GM12874 (cell line): ENCODE results near the gene PPP1R14C.

Experiments
- TF ChIP-seq, protein P1 (sequence below): IDR thresholded peaks from 2 replicates; pipeline ENCODE4 v1.5.1; 2011; ENCODE audit warnings: low read depth, mild to moderate bottlenecking, control low read depth, low read length, moderate library complexity; ENCODE audit not compliant: insufficient read depth

PPP1R14C gene

DNA sequence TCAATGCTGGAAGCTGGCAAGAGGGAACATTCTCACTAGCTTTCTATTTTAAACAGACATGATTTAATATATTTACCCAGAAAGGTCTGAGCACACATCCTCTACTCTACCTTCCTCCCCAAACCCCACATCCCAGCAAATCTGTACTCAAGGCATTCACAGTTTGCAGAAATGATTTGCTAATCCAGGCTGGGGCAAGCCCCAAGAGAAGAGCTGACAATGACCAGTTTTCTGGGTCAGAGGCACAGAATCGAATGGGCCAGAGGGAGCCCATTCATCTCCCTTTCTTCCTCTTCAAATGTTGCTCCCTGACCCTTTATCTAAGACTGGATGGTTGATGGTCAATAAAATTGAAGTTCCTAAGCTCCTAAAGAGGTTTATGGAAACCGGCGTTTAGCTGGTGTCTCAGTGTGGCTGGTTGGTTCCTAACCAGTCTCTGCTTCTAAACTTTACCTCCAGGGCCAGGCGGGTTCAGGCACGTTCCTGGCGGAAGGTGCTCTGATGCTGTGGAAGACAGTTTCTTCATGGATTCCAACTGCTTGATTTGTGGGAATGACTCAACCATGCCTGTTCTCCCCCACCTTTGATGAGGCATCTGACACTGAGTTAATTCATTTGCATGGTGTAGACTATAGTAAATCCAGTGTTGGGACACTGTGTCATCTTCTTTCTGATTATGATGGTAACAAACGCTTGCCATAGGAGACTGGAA, 129.6 kb downstream of the PPP1R14C start:
- TF ChIP-seq, protein P1, sequence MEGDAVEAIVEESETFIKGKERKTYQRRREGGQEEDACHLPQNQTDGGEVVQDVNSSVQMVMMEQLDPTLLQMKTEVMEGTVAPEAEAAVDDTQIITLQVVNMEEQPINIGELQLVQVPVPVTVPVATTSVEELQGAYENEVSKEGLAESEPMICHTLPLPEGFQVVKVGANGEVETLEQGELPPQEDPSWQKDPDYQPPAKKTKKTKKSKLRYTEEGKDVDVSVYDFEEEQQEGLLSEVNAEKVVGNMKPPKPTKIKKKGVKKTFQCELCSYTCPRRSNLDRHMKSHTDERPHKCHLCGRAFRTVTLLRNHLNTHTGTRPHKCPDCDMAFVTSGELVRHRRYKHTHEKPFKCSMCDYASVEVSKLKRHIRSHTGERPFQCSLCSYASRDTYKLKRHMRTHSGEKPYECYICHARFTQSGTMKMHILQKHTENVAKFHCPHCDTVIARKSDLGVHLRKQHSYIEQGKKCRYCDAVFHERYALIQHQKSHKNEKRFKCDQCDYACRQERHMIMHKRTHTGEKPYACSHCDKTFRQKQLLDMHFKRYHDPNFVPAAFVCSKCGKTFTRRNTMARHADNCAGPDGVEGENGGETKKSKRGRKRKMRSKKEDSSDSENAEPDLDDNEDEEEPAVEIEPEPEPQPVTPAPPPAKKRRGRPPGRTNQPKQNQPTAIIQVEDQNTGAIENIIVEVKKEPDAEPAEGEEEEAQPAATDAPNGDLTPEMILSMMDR = no peak

DNA sequence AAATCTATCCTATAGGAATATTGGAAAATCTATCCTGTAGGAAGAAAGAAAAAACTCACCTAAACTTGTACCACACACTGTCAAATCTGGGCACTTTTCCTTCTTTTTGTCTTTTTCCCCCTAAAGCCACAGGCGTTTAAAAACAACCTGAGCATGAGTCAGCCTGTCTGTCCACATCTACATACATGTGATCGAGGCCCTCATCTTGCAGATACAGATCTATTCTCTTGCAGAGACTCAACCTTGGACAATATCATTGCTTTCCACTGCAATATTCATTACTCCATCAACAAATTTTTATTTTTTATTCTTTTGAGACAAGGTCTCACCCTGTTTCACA, 130.1 kb downstream of the PPP1R14C start:
- TF ChIP-seq, protein P1 = no peak

DNA sequence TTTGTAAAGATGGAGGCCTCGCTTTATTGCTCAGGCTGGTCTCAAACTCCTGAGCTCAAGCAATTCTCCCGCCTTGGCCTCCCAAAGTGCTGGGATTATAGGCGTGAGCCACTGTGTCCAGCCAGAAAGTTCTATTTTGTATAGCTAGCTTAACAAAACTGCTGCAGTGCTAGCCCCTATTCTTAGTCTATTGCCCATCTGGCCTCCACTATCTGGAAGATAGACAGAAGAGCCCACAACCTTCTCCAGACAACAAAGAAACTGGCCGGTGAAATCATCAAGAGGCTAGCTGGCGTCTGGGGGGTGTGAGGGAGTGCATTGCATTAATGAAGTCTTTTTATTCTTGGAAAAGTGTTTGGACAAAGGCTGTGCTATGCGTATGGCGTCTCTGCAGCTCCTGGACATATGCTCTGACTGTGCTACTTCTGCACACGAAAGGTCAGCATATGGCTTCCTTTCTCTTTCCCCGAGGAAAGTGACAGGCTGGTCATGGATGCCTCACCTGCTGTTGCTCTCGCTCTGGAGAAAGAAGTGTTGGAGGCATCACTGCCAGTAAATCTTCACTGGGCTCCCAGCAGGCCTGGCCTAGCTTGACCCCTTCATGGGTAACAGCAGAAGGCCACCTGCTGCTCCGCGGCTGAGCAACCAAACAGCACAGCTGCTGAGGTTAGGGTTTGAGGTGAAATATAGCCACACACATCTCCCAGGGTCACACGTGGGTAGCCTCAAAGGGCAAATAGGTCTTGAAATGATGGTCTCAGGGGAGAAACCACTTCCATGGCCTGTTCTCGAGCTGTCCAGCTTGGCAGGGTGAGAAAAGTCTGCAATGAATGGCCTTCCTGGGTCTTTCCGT, 130.8 kb downstream of the PPP1R14C start:
- TF ChIP-seq, protein P1 = no peak

DNA sequence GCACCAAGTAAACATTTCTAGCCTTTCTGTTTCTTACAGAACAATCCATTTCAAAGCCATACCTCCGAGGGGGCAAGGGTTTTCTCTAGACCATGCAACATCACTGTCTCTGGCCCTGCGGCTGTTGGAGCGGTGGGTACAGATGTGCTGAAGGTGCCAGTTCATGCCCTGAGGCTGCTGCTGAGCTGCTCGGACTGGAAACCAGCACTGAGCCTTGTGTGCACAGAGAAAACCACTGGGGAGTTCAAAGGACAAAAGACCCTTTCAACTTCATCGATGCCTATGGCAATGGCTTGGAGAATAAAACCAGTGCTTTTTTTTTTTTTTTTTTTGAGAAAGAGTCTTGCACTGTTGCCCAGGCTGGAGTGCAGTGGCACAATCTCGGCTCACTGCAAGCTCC, 132.6 kb downstream of the PPP1R14C start:
- TF ChIP-seq, protein P1 = no peak

DNA sequence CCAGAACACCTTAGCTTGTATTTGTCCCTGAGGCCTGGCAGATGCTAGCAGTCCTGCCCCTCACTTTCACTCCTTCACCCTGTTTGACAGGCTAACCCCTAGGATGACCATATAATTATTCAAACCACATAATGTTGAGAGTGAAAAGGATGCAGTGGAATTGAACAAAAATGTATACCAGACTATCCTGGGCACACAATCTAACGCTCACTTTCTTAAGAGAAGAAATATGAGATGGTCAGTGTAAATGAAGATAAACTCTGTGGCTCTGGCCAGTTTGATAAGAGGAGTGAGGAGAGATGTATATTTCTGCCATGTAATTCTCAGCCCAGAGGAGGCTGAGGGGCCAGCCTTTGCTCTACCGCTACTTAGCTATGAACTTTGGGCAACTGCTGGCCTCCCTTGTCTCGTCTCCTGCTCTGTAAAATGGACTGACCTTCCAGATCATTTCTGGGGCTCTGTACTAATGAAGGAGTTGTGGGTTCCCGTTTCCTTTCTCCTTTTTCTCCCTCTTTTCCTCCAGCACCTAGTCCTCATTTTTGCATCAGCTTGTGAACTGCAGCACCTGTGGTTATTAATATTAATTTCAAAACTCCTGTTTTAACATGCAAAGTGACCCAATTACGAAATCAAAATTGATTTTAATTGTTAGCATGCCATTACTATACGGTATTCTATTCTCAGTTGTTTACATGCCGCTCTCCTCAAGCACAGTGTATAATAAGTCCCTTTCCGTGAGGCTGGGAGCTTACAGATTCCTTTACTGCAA, 133.5 kb downstream of the PPP1R14C start:
- TF ChIP-seq, protein P1 = no peak

DNA sequence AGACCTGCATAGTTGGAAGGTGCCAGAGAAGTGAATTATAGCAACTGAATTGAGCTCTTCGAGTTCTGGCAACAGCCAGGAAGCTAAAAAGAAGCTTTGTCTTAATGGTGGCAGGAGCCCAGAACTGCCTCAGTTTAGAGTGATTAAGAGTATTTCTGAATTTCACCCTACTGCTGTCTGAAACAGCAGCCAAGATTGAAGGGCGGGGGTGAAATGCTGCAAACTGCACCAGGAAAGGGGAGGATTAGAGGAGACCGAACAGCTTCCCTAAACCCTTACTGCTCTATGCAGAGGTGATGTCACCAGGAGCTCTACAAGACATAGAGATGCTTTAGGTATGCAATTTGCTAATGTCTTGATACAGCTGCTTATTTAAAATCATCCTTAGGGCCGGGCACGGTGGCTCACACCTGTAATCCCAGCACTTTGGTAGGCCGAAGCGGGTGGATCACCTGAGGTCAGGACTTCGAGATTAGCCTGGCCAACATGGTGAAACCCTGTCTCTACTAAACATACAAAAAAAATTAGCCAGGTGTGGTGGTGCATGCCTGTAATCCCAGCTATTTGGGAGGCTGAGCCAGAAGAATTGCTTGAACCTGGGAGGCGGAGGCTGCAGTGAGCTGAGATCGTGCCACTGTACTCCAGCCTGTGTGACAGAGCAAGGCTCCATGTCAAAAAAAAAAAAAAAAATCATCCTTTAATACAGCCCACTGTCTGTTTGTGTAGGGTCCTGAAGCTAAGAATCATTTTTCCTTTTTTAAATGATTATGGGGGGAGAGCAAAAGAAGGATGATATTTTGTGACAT, 134.3 kb downstream of the PPP1R14C start:
- TF ChIP-seq, protein P1 = no peak

DNA sequence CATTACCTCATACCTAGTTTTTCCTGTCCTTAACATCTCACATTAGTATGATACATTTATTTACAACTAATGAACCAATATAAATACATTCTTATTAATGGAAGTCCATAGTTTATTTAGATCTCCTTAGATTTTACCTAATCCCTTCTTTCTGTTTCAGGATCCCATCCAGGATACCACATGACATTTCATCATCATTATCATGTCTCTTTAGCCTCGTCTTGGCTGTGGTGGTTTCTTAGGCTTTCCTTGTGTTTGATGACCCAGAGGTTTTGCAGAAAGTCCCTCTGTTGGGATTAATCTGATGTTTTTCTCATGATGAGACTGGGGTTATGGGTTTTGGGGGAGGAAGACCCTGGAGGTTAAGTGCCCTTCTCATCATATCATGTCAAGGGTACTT, 136.7 kb downstream of the PPP1R14C start:
- TF ChIP-seq, protein P1 = no peak
